Body of pancreas (tissue), 4 donors: ENCODE measurements around the gene PPP1R2C. TPM values are rescaled to one million over a fixed set of nuclear protein-coding genes. Genes with fewer than 3 reads are reported as not detected.

Experiments used
- ATAC-seq: fragments of 150-250 bp; one replicate; pipeline ENCODE4 v1.9.1; 2016
- DNase-seq, 4 donors: peaks; one replicate each; pipeline ENCODE4 v3.0.0-alpha.2; 2019
- H3K27ac ChIP-seq, 4 donors: fragments of 200-600 bp; sonication (generic); 1 replicate in 3 of 4; 2 replicates in 1 of 4; pipeline versions ENCODE4 v1.5.1 to v1.6.1; 2016 to 2019; ENCODE audit warnings: mild to moderate bottlenecking in 1 of 4, mixed read lengths in 1 of 4, moderate library complexity in 1 of 4
- H3K27me3 ChIP-seq, 2 donors: fragments of 200-600 bp; sonication (generic); one replicate each; pipeline ENCODE4 v1.6.0; 2016; ENCODE audit warnings: mild to moderate bottlenecking in 1 of 2
- H3K36me3 ChIP-seq, 2 donors: fragments of 200-600 bp; sonication (generic); replicated peaks in 1 of 2; 2 replicates each; pipeline ENCODE4 v1.5.1; 2016; ENCODE audit warnings: low read depth in 2 of 2; ENCODE audit not compliant: insufficient read depth in 1 of 2
- H3K4me1 ChIP-seq: fragments of 200-600 bp; sonication (generic); one replicate; pipeline ENCODE4 v1.6.0; 2016
- H3K4me3 ChIP-seq, 2 donors: fragments of 200-600 bp; sonication (generic); 1 replicate in 1 of 2; 2 replicates in 1 of 2; pipeline ENCODE4 v1.5.1; 2016 to 2019
- H3K9me3 ChIP-seq, 3 donors: fragments of 200-600 bp; sonication (generic); 1 replicate in 2 of 3; 2 replicates in 1 of 3; pipeline ENCODE4 v1.5.1; 2016
- POLR2A ChIP-seq, 3 donors: fragments of 450-650 bp; IDR thresholded peaks; one replicate each; pipeline ENCODE4 v1.6.1; 2016; ENCODE audit warnings: antibody characterized with exemption in 3 of 3, mild to moderate bottlenecking in 2 of 3
- WGBS, 2 donors: methylation state at CpG; one replicate each; pipeline ENCODE4 v1.1.5; 2017; 5-methylcytosine and 5-hydroxymethylcytosine counted together
- intact Hi-C: fragments of 100-400 bp; cut with DNase I; formaldehyde crosslinking; loops from one replicate; pipeline ENCODE4 v1.15.1; 2023
- total RNA-seq, 2 donors: library from RNA; depleted of rRNA; stranded (reverse); fragments of >200 nt; gene quantifications; one replicate each; pipeline ENCODE4 v1.1.0, GENCODE V29; 2016
- TF ChIP-seq, protein P1 (sequence below), 7 experiments: fragments of 450-650 bp in 4 of 7; fragments of 200-600 bp in 3 of 7; sonication (generic) in 3 of 7; IDR thresholded peaks; one replicate each; pipeline ENCODE4 v1.5.1; 2016 to 2019; ENCODE audit warnings: antibody characterized with exemption in 7 of 7

Gene PPP1R2C
- total RNA-seq, 2 donors from 2014 or later: not detected

DNA sequence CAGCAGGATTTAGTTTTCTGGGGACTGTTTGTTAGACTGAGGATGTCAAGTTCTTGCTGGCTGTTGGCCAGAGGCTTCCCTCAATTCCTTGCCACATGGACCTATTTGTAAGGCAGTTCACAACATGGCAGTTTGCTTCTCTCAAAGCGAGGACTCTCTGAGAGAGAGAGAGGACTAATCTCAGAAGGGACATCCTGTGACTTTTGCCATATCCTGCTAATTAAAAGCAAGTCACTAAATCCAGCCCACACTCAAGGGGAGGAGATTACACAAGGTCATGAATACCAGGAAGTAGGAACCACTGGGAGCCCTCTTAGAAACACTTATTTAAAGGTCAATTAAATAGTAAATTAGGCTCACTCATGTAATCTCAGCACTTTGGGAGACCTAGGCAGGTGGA, 38.2 kb downstream of the PPP1R2C start:
- 50% methylated on average over 1 of the region's 1 CpG; no CpG with 5 or more reads in 1 of the 2 donors for WGBS, 2 donors
- Histone ChIP-seq H3K27ac (peak overlapping the region in 2 of 4 donors; percentile 17 to 18), H3K4me3 (no peak overlapping the region), H3K36me3 (no peaks in the 10 kb centered on the region), H3K4me1 (no peaks in the 10 kb centered on the region), H3K27me3 (no peaks in the 10 kb centered on the region), H3K9me3 (no peaks in the 10 kb centered on the region)
- TF ChIP-seq POLR2A (IDR thresholded peaks at IDR 0.05): no peak
- TF ChIP-seq, protein P1, sequence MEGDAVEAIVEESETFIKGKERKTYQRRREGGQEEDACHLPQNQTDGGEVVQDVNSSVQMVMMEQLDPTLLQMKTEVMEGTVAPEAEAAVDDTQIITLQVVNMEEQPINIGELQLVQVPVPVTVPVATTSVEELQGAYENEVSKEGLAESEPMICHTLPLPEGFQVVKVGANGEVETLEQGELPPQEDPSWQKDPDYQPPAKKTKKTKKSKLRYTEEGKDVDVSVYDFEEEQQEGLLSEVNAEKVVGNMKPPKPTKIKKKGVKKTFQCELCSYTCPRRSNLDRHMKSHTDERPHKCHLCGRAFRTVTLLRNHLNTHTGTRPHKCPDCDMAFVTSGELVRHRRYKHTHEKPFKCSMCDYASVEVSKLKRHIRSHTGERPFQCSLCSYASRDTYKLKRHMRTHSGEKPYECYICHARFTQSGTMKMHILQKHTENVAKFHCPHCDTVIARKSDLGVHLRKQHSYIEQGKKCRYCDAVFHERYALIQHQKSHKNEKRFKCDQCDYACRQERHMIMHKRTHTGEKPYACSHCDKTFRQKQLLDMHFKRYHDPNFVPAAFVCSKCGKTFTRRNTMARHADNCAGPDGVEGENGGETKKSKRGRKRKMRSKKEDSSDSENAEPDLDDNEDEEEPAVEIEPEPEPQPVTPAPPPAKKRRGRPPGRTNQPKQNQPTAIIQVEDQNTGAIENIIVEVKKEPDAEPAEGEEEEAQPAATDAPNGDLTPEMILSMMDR (IDR thresholded peaks at IDR 0.05): no peak
- intact Hi-C loops: no loop called here
- DNase-seq (no peak), ATAC-seq (peak; percentile 45)

DNA sequence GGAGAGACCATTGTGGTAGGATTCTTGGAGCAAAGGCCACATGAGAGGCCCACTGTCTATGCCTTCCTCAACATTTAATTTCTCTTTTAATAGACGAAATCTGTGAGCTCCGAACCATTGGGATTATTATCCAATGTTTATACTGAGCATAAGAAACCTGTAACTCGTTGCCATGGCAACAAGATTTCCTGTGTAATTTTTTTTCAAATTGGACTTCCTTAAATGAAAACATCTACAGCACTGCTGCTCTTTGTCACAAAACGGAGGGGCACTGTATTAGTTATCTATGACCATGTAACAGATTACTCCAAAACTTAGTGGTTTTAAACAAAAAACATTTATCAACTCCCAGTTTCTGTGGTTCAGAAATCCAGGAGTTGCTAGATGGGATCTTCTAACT, 38.7 kb downstream of the PPP1R2C start:
- peak; percentile 62 for ATAC-seq
- WGBS, 2 donors: 52 to 56% methylated on average over 4 of the region's 4 CpGs

DNA sequence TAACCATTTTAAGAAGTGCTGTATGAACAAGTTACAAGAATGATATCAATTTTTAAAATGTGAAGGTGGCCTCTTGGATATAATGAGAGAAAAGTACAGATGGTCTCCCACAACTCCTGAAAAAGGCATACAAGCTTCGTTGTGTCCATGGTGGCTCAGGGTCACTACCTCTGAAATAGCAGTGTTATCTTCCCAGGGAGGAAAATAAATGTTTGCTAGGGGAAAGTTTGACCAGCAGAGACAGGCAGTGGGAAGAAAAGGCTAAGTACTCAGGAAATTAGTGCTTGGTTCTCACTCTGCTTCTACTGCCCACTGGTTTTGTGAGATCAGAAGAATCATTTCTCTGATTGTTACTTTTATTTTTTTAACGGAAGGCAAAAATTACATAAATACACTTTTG, 39.4 kb downstream of the PPP1R2C start:
- TF ChIP-seq POLR2A (IDR thresholded peaks at IDR 0.05): no peak
- TF ChIP-seq, protein P1 (IDR thresholded peaks at IDR 0.05): no peak
- 31 to 41% methylated on average over 2 of the region's 2 CpGs for whole genome bisulfite sequencing, 2 donors
- Histone ChIP-seq H3K27me3 (no peaks in the 10 kb centered on the region), H3K9me3 (no peaks in the 10 kb centered on the region), H3K4me3 (no peak overlapping the region), H3K27ac (no peak overlapping the region), H3K4me1 (no peaks in the 10 kb centered on the region), H3K36me3 (no peaks in the 10 kb centered on the region)
- ATAC-seq (no peak), DNase-seq (no peak)
- intact Hi-C loops: no loop called here

More for the DNA sequence above, 38.7 kb downstream of the PPP1R2C start:
- Histone ChIP-seq H3K36me3 (no peaks in the 10 kb centered on the region), H3K4me3 (no peak overlapping the region), H3K9me3 (no peaks in the 10 kb centered on the region), H3K27me3 (no peaks in the 10 kb centered on the region), H3K27ac (peak overlapping the region in 2 of 4 donors; percentile 18 to 30), H3K4me1 (no peaks in the 10 kb centered on the region)
- intact Hi-C loops: no loop called here
- TF ChIP-seq, protein P1 (IDR thresholded peaks at IDR 0.05): no peak
- no peak for TF ChIP-seq POLR2A (IDR thresholded peaks at IDR 0.05)
- peak in 2 of 4 donors; percentile 16 to 33 for DNase-seq

DNA sequence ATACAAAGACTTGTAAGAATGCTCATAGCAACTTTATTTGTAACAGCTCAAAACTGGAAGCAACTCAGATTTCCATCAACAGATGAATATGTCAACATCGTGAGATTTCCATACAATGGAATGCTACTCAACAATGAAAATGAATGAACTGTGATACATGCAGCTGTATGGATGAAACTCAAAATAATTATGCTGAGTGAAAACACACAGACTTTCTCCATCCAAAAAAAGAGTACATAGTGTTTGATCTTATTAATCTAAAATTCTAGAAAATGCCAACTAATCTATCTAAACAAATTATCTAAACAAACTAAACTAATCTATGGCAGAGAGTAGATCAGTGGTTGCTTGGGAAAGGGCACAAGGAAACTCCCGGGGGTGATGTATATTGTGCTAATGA, 42.7 kb downstream of the PPP1R2C start:
- WGBS, 2 donors: 79 to 85% methylated on average over 2 of the region's 2 CpGs
- Histone ChIP-seq H3K36me3 (no peaks in the 10 kb centered on the region), H3K27ac (no peak overlapping the region), H3K9me3 (no peaks in the 10 kb centered on the region), H3K27me3 (no peaks in the 10 kb centered on the region), H3K4me3 (no peak overlapping the region), H3K4me1 (no peaks in the 10 kb centered on the region)
- TF ChIP-seq POLR2A (IDR thresholded peaks at IDR 0.05): no peak
- TF ChIP-seq, protein P1 (IDR thresholded peaks at IDR 0.05): no peak
- DNase-seq (no peak), ATAC-seq (no peak)
- intact Hi-C loops: no loop called here

DNA sequence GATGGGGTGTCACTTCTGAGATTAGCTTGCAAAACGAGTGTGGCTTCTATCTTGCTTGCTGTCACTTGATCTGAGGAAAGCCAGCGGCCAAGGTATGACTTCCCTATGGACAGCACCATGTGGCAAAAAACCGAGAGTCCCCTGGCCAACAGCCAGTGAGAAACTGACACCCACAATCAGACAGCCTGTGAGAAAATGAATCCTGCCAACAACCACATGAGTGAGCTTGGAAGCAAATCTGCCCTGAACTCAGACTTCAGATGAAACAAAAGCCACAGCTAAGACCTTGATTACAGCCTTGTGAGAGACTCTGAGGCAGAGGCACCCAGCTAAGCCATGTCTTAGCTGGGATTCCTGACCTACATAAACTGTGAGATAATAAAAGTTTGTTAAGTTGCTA, 45.5 kb downstream of the PPP1R2C start:
- TF ChIP-seq, protein P1 (IDR thresholded peaks at IDR 0.05): no peak
- WGBS, 2 donors: 16% methylated on average over 3 of the region's 3 CpGs; no CpG with 5 or more reads in 1 of the 2 donors
- Histone ChIP-seq H3K9me3 (no peaks in the 10 kb centered on the region), H3K4me3 (no peak overlapping the region), H3K36me3 (no peaks in the 10 kb centered on the region), H3K4me1 (no peaks in the 10 kb centered on the region), H3K27me3 (no peaks in the 10 kb centered on the region), H3K27ac (peak overlapping the region in 2 of 4 donors; percentile 50 to 62)
- DNase-seq (peak; percentile 61 to 72 (median 64)), ATAC-seq (peak; percentile 76)
- intact Hi-C loops: no loop called here
